Epidermal melanocyte (primary cell): ENCODE data around the gene PRKD2.
"Not testable (repeated sequence)": the region's sequence is repeated elsewhere in the genome, so short reads cannot be mapped to it uniquely, and the experiment has no call there.

ENCODE experiments used
- DNase-seq: peaks from one replicate; pipeline ENCODE4 v3.0.0; 2011; ENCODE audit warnings: low spot score; ENCODE audit not compliant: insufficient read length

The PRKD2 gene

GRCh38 chr19:46712768-46713338, 4.1 kb downstream of the PRKD2 start:
- not testable (repeated sequence) for DNase-seq

GRCh38 chr19:46710687-46711086, 6.2 kb downstream of the PRKD2 start:
- no peak for DNase-seq

DNA sequence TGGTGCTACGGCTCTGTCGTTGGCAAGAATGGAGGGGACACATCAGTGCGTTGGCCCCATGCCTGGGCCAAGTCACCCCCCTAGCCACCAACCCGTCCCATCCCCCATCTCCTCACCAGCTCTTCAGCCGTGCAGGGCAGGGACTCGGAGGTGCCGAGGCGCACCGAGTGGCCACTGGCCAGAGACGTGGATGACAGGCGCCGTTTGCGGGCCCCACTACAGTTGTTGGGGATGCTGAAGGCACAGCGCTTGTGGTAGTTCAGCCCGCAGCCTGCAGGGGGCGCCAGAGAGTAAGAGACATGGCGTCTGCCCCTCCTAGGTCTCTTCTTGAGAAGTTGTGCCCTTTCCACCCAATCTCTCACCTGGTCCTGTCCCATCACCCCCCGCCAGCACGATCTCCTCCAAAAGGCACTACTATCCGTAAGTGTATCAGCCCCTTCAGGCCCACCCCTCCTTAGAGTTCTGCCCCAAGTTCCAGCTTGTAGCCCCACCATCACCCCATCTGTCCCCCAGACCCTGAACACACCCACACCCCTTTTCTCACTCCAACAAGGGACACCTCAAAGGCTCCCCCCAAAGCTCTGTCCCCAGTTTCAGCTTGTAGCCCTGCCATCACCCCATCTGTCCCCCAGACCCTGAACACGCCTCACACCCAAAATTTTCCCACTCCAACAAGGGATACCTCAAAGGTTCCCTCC, 12.4 kb downstream of the PRKD2 start:
- peak; percentile 82 for DNase-seq

- DNase-seq = no peak
Measured at GRCh38 chr19:46700704-46701103, 16.2 kb downstream of the PRKD2 start.

DNA sequence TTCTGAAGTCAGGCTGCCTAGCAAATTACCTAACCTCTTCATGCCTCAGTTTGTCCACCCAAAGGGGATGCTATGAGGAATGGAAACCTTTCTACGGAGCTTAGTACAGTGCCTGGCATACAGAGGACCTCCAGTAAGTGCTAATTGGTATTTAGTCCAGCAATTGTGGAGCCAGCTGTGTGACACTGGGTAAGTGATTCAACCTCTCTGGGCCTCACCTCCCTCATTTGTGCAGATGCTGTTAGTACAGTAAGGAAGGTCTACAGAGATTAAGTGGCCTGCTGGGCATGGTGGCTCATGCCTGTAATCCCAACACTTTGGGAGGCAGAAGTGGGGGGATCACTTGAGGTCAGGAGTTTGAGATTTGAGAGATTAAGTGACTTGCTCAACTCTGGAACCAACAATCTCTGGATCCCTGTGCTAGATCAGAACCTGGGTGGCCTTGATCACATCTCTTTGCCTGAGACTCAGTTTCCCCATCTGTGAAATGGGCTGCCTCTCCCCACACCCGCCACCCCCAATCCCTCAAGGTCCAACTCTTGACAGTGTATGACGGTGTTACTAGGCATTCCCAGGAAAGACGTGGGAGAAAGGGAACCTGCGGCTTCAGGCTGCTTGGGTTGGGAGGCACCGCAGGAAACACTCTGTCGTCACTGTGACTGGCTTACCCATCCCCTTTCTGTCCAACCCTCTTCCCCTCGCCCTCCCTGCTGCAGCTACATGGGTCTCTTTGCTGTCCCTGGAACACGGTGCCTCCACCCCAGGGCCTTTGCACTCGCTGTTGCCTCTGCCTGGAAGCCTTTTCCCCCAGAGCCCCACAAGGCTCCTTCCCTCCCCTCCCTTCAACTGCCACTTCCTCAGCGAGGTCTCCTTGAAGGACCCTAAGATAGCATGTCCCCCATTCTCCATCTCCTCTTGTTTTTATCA, 18.3 kb downstream of the PRKD2 start:
- DNase-seq = no peak

GRCh38 chr19:46697204-46697960, 19.5 kb downstream of the PRKD2 start:
- peak; percentile 91 for DNase-seq

- no peak for DNase-seq
Measured at GRCh38 chr19:46696866-46697203, 20.1 kb downstream of the PRKD2 start.

- no peak for DNase-seq
Measured at GRCh38 chr19:46696052-46696451, 20.9 kb downstream of the PRKD2 start.

- no peak for DNase-seq
Measured at GRCh38 chr19:46693760-46694159, 23.2 kb downstream of the PRKD2 start.

GRCh38 chr19:46692918-46693722, 23.8 kb downstream of the PRKD2 start:
- no peak for DNase-seq

DNA sequence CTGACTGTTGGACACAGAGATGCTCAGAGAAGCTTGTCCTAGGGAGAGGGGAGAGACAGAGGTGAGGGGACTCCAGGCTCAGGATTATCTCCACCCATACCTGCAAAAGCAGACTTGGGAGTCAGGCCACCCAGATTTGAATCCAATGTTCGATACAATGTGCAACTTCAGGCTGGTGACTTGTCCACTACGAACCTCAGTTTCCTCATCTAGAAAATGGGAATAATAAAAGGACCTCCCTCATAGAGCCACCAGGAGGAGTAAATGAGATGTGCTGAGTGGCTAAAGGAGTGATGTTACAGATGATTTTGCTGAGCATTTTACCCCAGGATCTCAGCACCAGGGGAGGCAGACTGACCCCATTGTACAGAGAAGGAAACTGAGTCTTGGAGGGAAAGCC, 25.0 kb downstream of the PRKD2 start:
- no peak for DNase-seq

GRCh38 chr19:46691104-46691503, 25.8 kb downstream of the PRKD2 start:
- DNase-seq = no peak

- DNase-seq = no peak
Measured at GRCh38 chr19:46689358-46689757, 27.6 kb downstream of the PRKD2 start.

DNA sequence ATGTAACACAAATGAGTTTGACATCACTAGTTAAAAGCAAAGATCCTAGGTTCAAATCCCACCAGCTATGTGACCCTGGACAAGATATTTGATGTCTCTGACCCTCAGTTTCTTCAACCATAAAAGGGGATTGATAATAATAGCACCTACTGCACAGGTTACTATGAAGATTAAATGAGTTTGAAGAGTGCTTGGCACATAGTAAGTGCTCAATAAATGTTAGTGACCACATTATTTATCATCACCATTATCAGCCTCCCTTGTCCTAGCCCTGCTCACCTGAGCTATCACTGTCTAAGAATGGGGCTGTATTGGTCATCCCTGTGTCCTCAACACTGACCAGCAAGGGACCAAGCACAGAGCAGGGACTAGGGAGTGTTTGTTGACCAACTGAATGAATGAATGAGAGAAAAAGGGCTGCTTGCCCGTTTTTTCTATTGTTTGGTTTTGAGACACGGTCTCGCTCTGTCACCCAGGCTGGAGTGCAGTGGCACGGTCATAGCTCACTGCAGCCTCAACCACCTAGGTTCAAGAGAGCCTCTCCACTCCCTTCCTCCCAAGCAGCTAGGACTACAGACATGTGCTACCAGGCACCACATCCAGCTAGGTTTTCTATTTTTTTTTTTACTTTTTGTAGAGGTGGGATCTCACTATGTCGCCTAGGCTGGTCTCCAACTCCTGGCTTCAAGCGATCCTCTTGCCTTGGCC, 29.3 kb downstream of the PRKD2 start:
- DNase-seq = peak; percentile 5

GRCh38 chr19:46685189-46685588, 31.7 kb downstream of the PRKD2 start:
- DNase-seq = no peak

- peak; percentile 12 for DNase-seq
Measured at GRCh38 chr19:46678110-46678732, 38.7 kb downstream of the PRKD2 start.

DNA sequence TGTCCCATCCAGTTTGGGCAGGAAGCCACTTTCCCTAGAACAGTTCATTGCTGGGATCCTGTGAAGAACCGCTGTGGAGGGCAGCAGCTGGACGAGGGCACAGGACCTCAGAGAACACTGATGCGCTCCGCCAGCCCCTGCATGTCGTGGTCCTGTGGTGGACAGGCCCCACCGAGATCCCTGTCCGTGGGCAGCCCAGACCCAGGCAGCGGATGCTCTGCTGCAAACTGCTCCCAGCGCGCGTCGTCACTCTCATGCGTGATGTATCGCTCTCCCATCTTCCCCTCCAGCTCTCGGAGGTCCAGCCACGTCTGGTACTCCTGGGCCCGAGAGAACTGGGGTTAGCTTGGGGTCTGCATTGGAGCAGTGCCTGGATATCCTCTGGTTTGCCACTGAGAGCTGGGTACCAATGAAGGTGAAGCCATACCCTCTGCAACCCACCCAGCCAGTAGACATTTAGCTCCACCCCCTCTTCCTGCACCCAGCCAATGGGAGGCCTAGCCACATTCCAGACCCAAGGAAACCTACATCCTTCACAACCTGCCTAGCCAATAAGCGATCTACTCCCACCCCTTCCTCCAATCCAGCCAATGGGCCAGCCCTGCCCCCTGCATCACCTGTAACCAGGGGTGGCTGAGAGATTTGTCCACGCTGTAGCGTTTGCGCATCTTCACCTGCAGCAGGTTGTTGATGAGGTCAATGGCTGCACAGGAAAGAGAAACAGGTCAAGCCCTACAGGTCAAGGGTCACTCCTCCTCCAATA, 42.3 kb downstream of the PRKD2 start:
- peak; percentile 6 for DNase-seq

DNA sequence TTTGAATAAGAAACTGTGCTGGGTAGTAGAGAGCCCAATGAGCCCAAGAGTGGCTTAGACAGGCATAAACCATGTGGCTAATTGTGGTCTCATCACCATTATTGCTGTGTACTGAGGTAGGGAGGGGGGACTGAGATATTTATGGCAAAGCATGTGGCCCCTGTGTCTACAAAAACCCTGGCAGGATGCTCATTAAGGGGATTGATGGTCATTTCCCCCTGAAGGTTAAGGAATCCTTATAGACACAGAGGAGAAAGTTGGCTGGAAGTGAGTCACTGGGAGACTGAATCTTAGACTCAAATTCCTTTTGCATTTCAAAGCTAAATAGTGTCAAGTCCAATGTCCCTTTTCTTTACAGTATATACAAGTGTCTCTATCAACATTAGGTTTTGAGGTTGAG, 46.1 kb downstream of the PRKD2 start:
- DNase-seq = no peak

GRCh38 chr19:46668662-46669061, 48.3 kb downstream of the PRKD2 start:
- no peak for DNase-seq
